Loucy (cell line): ENCODE measurements around the gene IDUA.

Experiments used
- H2AFZ ChIP-seq: fragments of 200-600 bp; sonication (generic); 2 replicates; pipeline ENCODE4 v1.6.0; 2016; ENCODE audit warnings: antibody characterized with exemption, mild to moderate bottlenecking, low read length, moderate library complexity
- H3F3A ChIP-seq: fragments of 200-600 bp; 2 replicates; pipeline ENCODE4 v1.6.0; 2016; ENCODE audit warnings: antibody characterized with exemption, low read depth, mild to moderate bottlenecking
- H3K27me3 ChIP-seq: fragments of 200-600 bp; sonication (generic); 2 replicates; pipeline ENCODE4 v1.6.1; 2014; ENCODE audit warnings: low read length, mild to moderate bottlenecking; ENCODE audit not compliant: insufficient read depth, poor library complexity, severe bottlenecking
- H3K36me3 ChIP-seq: fragments of 200-600 bp; sonication (generic); 2 replicates; pipeline ENCODE4 v1.6.1; 2016; ENCODE audit warnings: low read length; ENCODE audit not compliant: insufficient read depth
- H3K4me1 ChIP-seq: fragments of 200-600 bp; sonication (generic); 2 replicates; pipeline ENCODE4 v1.5.1; 2014; ENCODE audit warnings: low read length, mild to moderate bottlenecking; ENCODE audit not compliant: insufficient read depth, poor library complexity, severe bottlenecking
- H3K4me2 ChIP-seq: fragments of 200-600 bp; sonication (generic); 2 replicates; pipeline ENCODE4 v1.6.0; 2014; ENCODE audit warnings: antibody characterized with exemption, low read length, low read depth, mild to moderate bottlenecking; ENCODE audit not compliant: poor library complexity, severe bottlenecking
- H3K4me3 ChIP-seq: fragments of 200-600 bp; sonication (generic); 2 replicates; pipeline ENCODE4 v1.5.1; 2014; ENCODE audit warnings: low read length, mild to moderate bottlenecking, mixed read lengths; ENCODE audit not compliant: poor library complexity, severe bottlenecking
- H3K79me2 ChIP-seq: fragments of 200-600 bp; sonication (generic); 2 replicates; pipeline ENCODE4 v1.6.1; 2014; ENCODE audit warnings: low read length; ENCODE audit not compliant: insufficient read depth
- H3K9ac ChIP-seq: fragments of 200-600 bp; sonication (generic); 2 replicates; pipeline ENCODE4 v1.6.0; 2014; ENCODE audit warnings: mild to moderate bottlenecking, low read depth, low read length, moderate library complexity; ENCODE audit not compliant: poor library complexity, severe bottlenecking
- H3K9me2 ChIP-seq: fragments of 200-600 bp; sonication (generic); replicated peaks from 2 replicates; pipeline ENCODE4 v1.6.1; 2016; ENCODE audit warnings: low read depth, low read length, mixed read lengths
- H3K9me3 ChIP-seq: fragments of 200-600 bp; sonication (generic); 2 replicates; pipeline ENCODE4 v1.6.1; 2014; ENCODE audit warnings: mild to moderate bottlenecking, antibody characterized with exemption, low read length, low read depth; ENCODE audit not compliant: insufficient read depth
- H4K20me1 ChIP-seq: fragments of 200-600 bp; sonication (generic); 2 replicates; pipeline ENCODE4 v1.6.0; 2014; ENCODE audit warnings: antibody characterized with exemption, low read length, mild to moderate bottlenecking; ENCODE audit not compliant: insufficient read depth, poor library complexity, severe bottlenecking
- EZH2phosphoT487 ChIP-seq: fragments of 200-600 bp; IDR thresholded peaks from 2 replicates; pipeline ENCODE4 v1.6.1; 2018; ENCODE audit warnings: antibody characterized with exemption, mild to moderate bottlenecking, moderate library complexity, borderline replicate concordance
- TF ChIP-seq, protein P1 (sequence below): fragments of 200-600 bp; sonication (generic); conservative IDR thresholded peaks from 2 replicates; pipeline ENCODE4 v1.5.1; 2014; ENCODE audit warnings: mild to moderate bottlenecking, antibody characterized with exemption, low read length

Gene IDUA

DNA sequence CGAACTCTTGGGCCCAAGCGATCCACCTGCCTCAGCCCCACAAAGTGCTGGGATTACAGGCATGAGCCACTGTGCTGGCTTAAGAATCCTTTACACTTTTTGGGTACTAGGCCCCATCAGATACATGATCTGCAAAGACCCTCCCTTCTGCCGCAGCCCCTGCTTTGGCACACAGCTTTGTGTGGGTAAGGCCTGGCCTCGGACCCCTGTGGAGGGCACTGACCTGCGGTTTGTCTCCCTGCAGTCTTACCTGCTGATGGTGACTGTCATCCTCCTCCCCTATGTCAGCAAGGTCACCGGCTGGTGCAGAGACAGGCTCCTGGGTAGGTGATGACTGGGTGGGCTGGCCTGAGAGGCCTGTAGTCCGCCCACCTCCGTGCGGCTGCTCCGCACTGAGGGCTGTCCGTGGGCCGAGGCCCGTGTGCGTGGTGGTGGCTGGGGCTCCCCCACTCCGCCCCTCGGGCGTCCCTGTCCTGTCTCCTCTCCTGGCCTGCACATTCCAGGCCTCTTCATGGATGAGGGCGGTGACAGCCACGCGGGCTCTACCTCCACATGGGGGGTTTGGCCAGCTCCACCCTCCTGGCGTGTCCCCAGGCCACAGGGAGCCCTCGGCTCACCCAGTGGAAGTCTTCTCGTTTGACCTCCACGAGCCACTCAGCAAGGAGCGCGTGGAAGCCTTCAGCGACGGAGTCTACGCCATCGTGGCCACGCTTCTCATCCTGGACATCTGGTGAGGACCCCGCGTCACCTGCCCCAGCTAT is 31.5 kb upstream of the IDUA start:
- no peak overlapping the region for H2AFZ ChIP-seq
- no peaks in the 10 kb centered on the region for H3K79me2 ChIP-seq
- no peaks in the 10 kb centered on the region for H3K9me2 ChIP-seq
- no peaks in the 10 kb centered on the region for H3K36me3 ChIP-seq
- H3K27me3 ChIP-seq, result no peaks in the 10 kb centered on the region
- no peak overlapping the region for H3K4me3 ChIP-seq
- H4K20me1 ChIP-seq, result no peaks in the 10 kb centered on the region
- no peaks in the 10 kb centered on the region for H3F3A ChIP-seq
- H3K9ac ChIP-seq, result no peak overlapping the region
- TF ChIP-seq, protein P1, sequence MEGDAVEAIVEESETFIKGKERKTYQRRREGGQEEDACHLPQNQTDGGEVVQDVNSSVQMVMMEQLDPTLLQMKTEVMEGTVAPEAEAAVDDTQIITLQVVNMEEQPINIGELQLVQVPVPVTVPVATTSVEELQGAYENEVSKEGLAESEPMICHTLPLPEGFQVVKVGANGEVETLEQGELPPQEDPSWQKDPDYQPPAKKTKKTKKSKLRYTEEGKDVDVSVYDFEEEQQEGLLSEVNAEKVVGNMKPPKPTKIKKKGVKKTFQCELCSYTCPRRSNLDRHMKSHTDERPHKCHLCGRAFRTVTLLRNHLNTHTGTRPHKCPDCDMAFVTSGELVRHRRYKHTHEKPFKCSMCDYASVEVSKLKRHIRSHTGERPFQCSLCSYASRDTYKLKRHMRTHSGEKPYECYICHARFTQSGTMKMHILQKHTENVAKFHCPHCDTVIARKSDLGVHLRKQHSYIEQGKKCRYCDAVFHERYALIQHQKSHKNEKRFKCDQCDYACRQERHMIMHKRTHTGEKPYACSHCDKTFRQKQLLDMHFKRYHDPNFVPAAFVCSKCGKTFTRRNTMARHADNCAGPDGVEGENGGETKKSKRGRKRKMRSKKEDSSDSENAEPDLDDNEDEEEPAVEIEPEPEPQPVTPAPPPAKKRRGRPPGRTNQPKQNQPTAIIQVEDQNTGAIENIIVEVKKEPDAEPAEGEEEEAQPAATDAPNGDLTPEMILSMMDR, result no peak
- no peak for TF ChIP-seq EZH2phosphoT487
- H3K4me2 ChIP-seq, result no peak overlapping the region
- H3K4me1 ChIP-seq, result no peaks in the 10 kb centered on the region
- no peaks in the 10 kb centered on the region for H3K9me3 ChIP-seq

DNA sequence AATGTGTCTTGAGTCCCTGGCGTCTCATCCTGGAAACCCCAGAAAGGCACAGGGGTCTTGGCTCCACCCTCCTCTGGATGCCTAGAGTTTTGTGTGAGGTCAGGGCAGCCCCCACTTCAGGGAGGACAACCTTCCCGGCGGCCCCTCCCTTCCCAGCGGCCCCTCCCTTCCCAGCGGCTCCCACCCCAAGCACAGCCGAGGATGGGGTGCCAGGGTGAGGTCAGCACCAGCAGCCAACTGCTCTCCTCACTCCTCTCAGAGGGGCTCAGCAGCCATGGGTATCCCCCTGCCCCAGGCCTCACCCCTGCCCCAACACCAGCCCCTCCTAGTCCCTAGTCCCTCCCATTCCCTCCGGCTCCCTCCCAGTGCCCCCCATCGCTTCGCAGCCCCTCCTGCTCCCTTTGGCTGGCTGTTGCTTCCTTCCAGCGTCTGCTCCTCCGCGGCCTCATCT is 30.9 kb upstream of the IDUA start:
- H3K36me3 ChIP-seq, result no peaks in the 10 kb centered on the region

DNA sequence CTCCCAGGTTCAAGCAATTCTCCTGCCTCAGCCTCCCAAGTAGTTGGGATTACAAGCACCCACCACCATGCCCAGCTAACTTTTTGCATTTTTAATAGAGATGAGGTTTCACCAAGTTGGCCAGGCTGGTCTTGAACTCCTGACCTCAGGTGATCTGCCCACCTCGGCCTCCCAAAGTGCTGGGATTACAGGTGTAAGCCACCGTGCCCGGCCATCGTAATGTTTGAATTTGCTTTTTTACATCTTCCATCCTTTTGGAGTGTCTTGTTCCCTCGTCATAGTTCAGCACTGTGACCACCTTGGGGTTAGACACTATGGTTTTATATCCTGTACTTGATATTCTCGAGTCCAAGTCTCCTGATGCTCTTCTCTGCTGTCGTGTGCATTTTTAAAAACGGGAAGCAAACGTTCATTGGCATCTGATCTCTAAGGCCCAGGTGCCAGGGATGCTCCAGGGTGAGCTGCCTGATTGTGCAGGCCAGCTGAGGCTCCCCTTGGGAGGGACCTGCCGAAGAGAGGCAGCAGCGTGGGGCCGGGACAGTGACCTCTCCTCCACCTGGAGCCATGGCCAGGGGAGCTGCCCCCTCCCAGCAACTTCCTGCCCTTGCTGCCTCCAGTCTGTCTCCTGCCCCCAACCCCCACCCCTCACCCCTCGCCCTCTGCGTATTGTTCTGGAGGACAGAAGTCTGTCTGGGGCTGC is 30.2 kb upstream of the IDUA start:
- H3K4me1 ChIP-seq, result no peaks in the 10 kb centered on the region
- no peak overlapping the region for H2AFZ ChIP-seq
- no peaks in the 10 kb centered on the region for H3K79me2 ChIP-seq
- H3K36me3 ChIP-seq, result no peaks in the 10 kb centered on the region
- no peaks in the 10 kb centered on the region for H3F3A ChIP-seq
- H3K4me3 ChIP-seq, result no peak overlapping the region
- no peak overlapping the region for H3K4me2 ChIP-seq
- H4K20me1 ChIP-seq, result no peaks in the 10 kb centered on the region
- no peak for TF ChIP-seq EZH2phosphoT487
- TF ChIP-seq, protein P1, result no peak
- no peaks in the 10 kb centered on the region for H3K9me3 ChIP-seq
- H3K27me3 ChIP-seq, result no peaks in the 10 kb centered on the region
- H3K9me2 ChIP-seq, result no peaks in the 10 kb centered on the region
- no peak overlapping the region for H3K9ac ChIP-seq

More for the DNA sequence above, 30.9 kb upstream of the IDUA start:
- no peaks in the 10 kb centered on the region for H3K4me1 ChIP-seq
- no peak overlapping the region for H3K4me3 ChIP-seq
- no peak for TF ChIP-seq EZH2phosphoT487
- TF ChIP-seq, protein P1, result no peak
- H4K20me1 ChIP-seq, result no peaks in the 10 kb centered on the region
- H3K4me2 ChIP-seq, result no peak overlapping the region
- H3K79me2 ChIP-seq, result no peaks in the 10 kb centered on the region
- no peaks in the 10 kb centered on the region for H3K9me3 ChIP-seq
- no peaks in the 10 kb centered on the region for H3K9me2 ChIP-seq
- H3K27me3 ChIP-seq, result no peaks in the 10 kb centered on the region
- no peaks in the 10 kb centered on the region for H3F3A ChIP-seq
- H2AFZ ChIP-seq, result no peak overlapping the region
- H3K9ac ChIP-seq, result no peak overlapping the region
